HEK293T (cell line): ENCODE data around the gene HOXD1.

Experiments used
- BHLHE40 ChIP-seq: fragments of 450-650 bp; IDR thresholded peaks from 2 replicates; pipeline ENCODE4 v1.6.1; 2016; ENCODE audit warnings: mild to moderate bottlenecking, moderate library complexity, borderline replicate concordance
- CTBP1 ChIP-seq: fragments of 450-650 bp; IDR thresholded peaks from 2 replicates; pipeline ENCODE4 v1.6.1; 2016; ENCODE audit warnings: borderline replicate concordance
- FOXA1 ChIP-seq: fragments of 450-650 bp; IDR thresholded peaks from 2 replicates; pipeline ENCODE4 v1.6.1; 2016; ENCODE audit warnings: mild to moderate bottlenecking
- FOXK2 ChIP-seq: fragments of 450-650 bp; IDR thresholded peaks from 2 replicates; pipeline ENCODE4 v1.6.1; 2016; ENCODE audit warnings: mild to moderate bottlenecking
- L3MBTL2 ChIP-seq: fragments of 450-650 bp; conservative IDR thresholded peaks from 2 replicates; pipeline ENCODE4 v1.6.1; 2016; ENCODE audit warnings: mild to moderate bottlenecking
- SP1 ChIP-seq: fragments of 450-650 bp; IDR thresholded peaks from 2 replicates; pipeline ENCODE4 v1.6.1; 2017
- SUZ12 ChIP-seq: fragments of 450-650 bp; IDR thresholded peaks from 2 replicates; pipeline ENCODE4 v1.6.1; 2016; ENCODE audit warnings: mild to moderate bottlenecking
- ZNF384 ChIP-seq: fragments of 450-650 bp; IDR thresholded peaks from 2 replicates; pipeline ENCODE4 v1.6.1; 2016

GRCh38 chr2:176165370-176166050, 23.0 kb upstream of the HOXD1 start:
- TF ChIP-seq FOXK2 (no peak), ZNF384 (no peak), SUZ12 (no peak), SP1 (no peak), FOXA1 (no peak), BHLHE40 (no peak), L3MBTL2 (no peak), CTBP1 (no peak)
